ENCODE results near the gene NTF3.

GRCh38 chr12:5459051-5459782 is 27.3 kb downstream of the NTF3 start:
- TF ChIP-seq, protein P1, sequence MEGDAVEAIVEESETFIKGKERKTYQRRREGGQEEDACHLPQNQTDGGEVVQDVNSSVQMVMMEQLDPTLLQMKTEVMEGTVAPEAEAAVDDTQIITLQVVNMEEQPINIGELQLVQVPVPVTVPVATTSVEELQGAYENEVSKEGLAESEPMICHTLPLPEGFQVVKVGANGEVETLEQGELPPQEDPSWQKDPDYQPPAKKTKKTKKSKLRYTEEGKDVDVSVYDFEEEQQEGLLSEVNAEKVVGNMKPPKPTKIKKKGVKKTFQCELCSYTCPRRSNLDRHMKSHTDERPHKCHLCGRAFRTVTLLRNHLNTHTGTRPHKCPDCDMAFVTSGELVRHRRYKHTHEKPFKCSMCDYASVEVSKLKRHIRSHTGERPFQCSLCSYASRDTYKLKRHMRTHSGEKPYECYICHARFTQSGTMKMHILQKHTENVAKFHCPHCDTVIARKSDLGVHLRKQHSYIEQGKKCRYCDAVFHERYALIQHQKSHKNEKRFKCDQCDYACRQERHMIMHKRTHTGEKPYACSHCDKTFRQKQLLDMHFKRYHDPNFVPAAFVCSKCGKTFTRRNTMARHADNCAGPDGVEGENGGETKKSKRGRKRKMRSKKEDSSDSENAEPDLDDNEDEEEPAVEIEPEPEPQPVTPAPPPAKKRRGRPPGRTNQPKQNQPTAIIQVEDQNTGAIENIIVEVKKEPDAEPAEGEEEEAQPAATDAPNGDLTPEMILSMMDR (conservative IDR thresholded peaks at IDR 0.05; ENCODE audit: low read length), result no peak
- TF ChIP-seq EZH2phosphoT487 (IDR thresholded peaks at IDR 0.05; ENCODE audit: borderline replicate concordance), result no peak

Data from Loucy (cell line).